ENCODE data around the gene SPA17. TPM values are rescaled to one million over a fixed set of nuclear protein-coding genes. Genes with fewer than 3 reads are reported as not detected.

Gene SPA17
- polyA plus RNA-seq, 3 donors, result 23.4 to 27.7 (median 25.3) TPM

GRCh38 chr11:124722176-124722575 lies 48.5 kb downstream of the SPA17 start:
- no peak for DNase-seq (ENCODE audit: low read depth in 3 of 3, low spot score in 2 of 3)

GRCh38 chr11:124724979-124725718 lies 51.4 kb downstream of the SPA17 start:
- DNase-seq (ENCODE audit: low read depth in 3 of 3, low spot score in 2 of 3), result no peak

- DNase-seq (ENCODE audit: low read depth in 3 of 3, low spot score in 2 of 3), result no peak
These were observed 52.0 kb downstream of the SPA17 start for GRCh38 chr11:124725719-124726105.

GRCh38 chr11:124727474-124727873 lies 53.8 kb downstream of the SPA17 start:
- no peak for DNase-seq (ENCODE audit: low read depth in 3 of 3, low spot score in 2 of 3)

GRCh38 chr11:124728134-124728533 lies 54.4 kb downstream of the SPA17 start:
- no peak for DNase-seq (ENCODE audit: low read depth in 3 of 3, low spot score in 2 of 3)

GRCh38 chr11:124729571-124729970 lies 55.9 kb downstream of the SPA17 start:
- no peak for DNase-seq (ENCODE audit: low read depth in 3 of 3, low spot score in 2 of 3)

- no peak for DNase-seq (ENCODE audit: low read depth in 3 of 3, low spot score in 2 of 3)
These were observed 58.5 kb downstream of the SPA17 start for GRCh38 chr11:124732230-124732629.

GRCh38 chr11:124736736-124737135 lies 63.0 kb downstream of the SPA17 start:
- no peak for DNase-seq (ENCODE audit: low read depth in 3 of 3, low spot score in 2 of 3)

- DNase-seq (ENCODE audit: low read depth in 3 of 3, low spot score in 2 of 3), result no peak
These were observed 64.1 kb downstream of the SPA17 start for GRCh38 chr11:124737638-124738305.

GRCh38 chr11:124738713-124739478 lies 65.2 kb downstream of the SPA17 start:
- no peak for DNase-seq (ENCODE audit: low read depth in 3 of 3, low spot score in 2 of 3)

- peak in 2 of 3 donors; percentile 75 to 92 for DNase-seq (ENCODE audit: low read depth in 3 of 3, low spot score in 2 of 3)
These were observed 66.0 kb downstream of the SPA17 start, which contains the start of gene NRGN for GRCh38 chr11:124739479-124740276. NRGN (plus strand) TSS chr11:124739942; CDS start chr11:124740085, 143 bp downstream.

GRCh38 chr11:124740277-124740882 lies 66.7 kb downstream of the SPA17 start:
- DNase-seq (ENCODE audit: low read depth in 3 of 3, low spot score in 2 of 3), result no peak

GRCh38 chr11:124742555-124742954 lies 68.9 kb downstream of the SPA17 start:
- DNase-seq (ENCODE audit: low read depth in 3 of 3, low spot score in 2 of 3), result no peak

- DNase-seq (ENCODE audit: low read depth in 3 of 3, low spot score in 2 of 3), result no peak
These were observed 69.3 kb downstream of the SPA17 start for GRCh38 chr11:124743050-124743449.

GRCh38 chr11:124745270-124745834 lies 71.6 kb downstream of the SPA17 start:
- no peak for DNase-seq (ENCODE audit: low read depth in 3 of 3, low spot score in 2 of 3)

- DNase-seq (ENCODE audit: low read depth in 3 of 3, low spot score in 2 of 3), result no peak
These were observed 72.3 kb downstream of the SPA17 start for GRCh38 chr11:124745835-124746620.

- DNase-seq (ENCODE audit: low read depth in 3 of 3, low spot score in 2 of 3), result no peak
These were observed 73.0 kb downstream of the SPA17 start for GRCh38 chr11:124746621-124747243.
